ENCODE data around the gene C13orf42. TPM values are rescaled to one million over a fixed set of nuclear protein-coding genes. Genes with fewer than 3 reads are reported as not detected.

C13orf42 gene
- total and polyA plus RNA-seq, 10 of the 15 experiments (the other 5 are each of a cell fraction or from before 2014, with no cell fraction given) = not detected

DNA sequence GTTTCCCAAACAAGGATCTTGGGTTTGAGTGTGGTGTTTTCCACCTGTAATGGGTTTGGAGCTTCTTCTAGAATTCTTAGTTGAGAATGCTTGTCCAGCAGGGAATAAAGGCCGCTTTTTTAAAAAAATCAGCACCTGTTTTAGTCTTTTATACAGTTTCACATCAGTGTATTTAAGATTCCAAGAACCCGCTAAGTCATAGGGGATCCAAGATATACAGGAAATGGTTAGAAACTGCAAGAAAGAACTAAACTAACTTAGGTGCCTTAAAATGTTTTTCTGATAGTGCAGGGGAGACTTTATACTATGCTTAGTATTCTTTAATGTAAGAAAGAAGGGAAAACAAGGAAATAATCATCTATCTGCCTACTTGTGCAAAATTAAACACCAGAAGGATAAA is 74.7 kb downstream of the C13orf42 start:
- H3K9ac ChIP-seq (ENCODE audit: control insufficient read depth, insufficient read depth, low read length) = no peak overlapping the region
- FAIRE-seq = no peak
- no peaks in the 10 kb centered on the region for H3K9me3 ChIP-seq (replicated peaks; ENCODE audit: control insufficient read depth, insufficient read depth, low read length)
- POLR2A ChIA-PET = no interaction called here
- no peak overlapping the region for H2AFZ ChIP-seq (ENCODE audit: control insufficient read depth, low read depth, low read length)
- no peak overlapping the region for H3K4me3 ChIP-seq
- no peak for DNase-seq (ENCODE audit: low read depth, low spot score)
- no TSS peak for BruUV-seq (replicated peaks)
- RAD21 ChIA-PET (ENCODE audit: unreplicated experiment) = no interaction called here
- H3K27me3 ChIP-seq (replicated peaks in 1 of 2; ENCODE audit: control insufficient read depth in 2 of 2, insufficient read depth in 2 of 2, low read length in 1 of 2) = peaks cover 2 to 3% of the 10 kb centered on the region in 2 experiments; a peak in 3 of 4 replicates
- no peak overlapping the region for H3K4me2 ChIP-seq (ENCODE audit: control insufficient read depth, insufficient read depth)
- H3K4me1 ChIP-seq (ENCODE audit: control insufficient read depth, insufficient read depth, low read length) = no peaks in the 10 kb centered on the region
- H3K27ac ChIP-seq (ENCODE audit: control insufficient read depth, insufficient read depth) = no peak overlapping the region
- SMC1A ChIA-PET (ENCODE audit: uncharacterized antibody, unreplicated experiment) = no interaction called here
- intact Hi-C loops (cut with micrococcal nuclease; ENCODE audit: unreplicated experiment) (no loop called here), in situ Hi-C loops (cut with MboI) (no loop called here)
- CTCF ChIA-PET = no interaction called here
- WGBS (ENCODE audit: insufficient coverage, insufficient replicate concordance, low lambda C conversion rate, missing lambda C conversion rate) = 23% methylated on average over 2 of the region's 2 CpGs
- H3K36me3 ChIP-seq (ENCODE audit: control insufficient read depth in 2 of 2, insufficient read depth in 2 of 2, low read length in 1 of 2) = no peaks in the 10 kb centered on the region
- H3K79me2 ChIP-seq (ENCODE audit: control insufficient read depth, insufficient read depth, low read length) = no peaks in the 10 kb centered on the region
- TF ChIP-seq, protein P1, sequence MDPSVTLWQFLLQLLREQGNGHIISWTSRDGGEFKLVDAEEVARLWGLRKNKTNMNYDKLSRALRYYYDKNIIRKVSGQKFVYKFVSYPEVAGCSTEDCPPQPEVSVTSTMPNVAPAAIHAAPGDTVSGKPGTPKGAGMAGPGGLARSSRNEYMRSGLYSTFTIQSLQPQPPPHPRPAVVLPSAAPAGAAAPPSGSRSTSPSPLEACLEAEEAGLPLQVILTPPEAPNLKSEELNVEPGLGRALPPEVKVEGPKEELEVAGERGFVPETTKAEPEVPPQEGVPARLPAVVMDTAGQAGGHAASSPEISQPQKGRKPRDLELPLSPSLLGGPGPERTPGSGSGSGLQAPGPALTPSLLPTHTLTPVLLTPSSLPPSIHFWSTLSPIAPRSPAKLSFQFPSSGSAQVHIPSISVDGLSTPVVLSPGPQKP (IDR thresholded peaks at IDR 0.05; ENCODE audit: low read depth, low read length) = no peak
- TF ChIP-seq SIN3A (IDR thresholded peaks at IDR 0.05; ENCODE audit: low read depth, low read length) = no peak
- no peak for TF ChIP-seq SUPT20H (IDR thresholded peaks at IDR 0.05; ENCODE audit: borderline replicate concordance, control insufficient read depth, low read depth, low read length)
- TF ChIP-seq GABPA (IDR thresholded peaks at IDR 0.05; ENCODE audit: low read depth) = no peak
- TF ChIP-seq MXI1 (IDR thresholded peaks at IDR 0.05; ENCODE audit: low read depth, low read length) = no peak
- TF ChIP-seq, protein P2, sequence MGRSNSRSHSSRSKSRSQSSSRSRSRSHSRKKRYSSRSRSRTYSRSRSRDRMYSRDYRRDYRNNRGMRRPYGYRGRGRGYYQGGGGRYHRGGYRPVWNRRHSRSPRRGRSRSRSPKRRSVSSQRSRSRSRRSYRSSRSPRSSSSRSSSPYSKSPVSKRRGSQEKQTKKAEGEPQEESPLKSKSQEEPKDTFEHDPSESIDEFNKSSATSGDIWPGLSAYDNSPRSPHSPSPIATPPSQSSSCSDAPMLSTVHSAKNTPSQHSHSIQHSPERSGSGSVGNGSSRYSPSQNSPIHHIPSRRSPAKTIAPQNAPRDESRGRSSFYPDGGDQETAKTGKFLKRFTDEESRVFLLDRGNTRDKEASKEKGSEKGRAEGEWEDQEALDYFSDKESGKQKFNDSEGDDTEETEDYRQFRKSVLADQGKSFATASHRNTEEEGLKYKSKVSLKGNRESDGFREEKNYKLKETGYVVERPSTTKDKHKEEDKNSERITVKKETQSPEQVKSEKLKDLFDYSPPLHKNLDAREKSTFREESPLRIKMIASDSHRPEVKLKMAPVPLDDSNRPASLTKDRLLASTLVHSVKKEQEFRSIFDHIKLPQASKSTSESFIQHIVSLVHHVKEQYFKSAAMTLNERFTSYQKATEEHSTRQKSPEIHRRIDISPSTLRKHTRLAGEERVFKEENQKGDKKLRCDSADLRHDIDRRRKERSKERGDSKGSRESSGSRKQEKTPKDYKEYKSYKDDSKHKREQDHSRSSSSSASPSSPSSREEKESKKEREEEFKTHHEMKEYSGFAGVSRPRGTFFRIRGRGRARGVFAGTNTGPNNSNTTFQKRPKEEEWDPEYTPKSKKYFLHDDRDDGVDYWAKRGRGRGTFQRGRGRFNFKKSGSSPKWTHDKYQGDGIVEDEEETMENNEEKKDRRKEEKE (IDR thresholded peaks at IDR 0.05) = no peak
- TF ChIP-seq, protein P3, sequence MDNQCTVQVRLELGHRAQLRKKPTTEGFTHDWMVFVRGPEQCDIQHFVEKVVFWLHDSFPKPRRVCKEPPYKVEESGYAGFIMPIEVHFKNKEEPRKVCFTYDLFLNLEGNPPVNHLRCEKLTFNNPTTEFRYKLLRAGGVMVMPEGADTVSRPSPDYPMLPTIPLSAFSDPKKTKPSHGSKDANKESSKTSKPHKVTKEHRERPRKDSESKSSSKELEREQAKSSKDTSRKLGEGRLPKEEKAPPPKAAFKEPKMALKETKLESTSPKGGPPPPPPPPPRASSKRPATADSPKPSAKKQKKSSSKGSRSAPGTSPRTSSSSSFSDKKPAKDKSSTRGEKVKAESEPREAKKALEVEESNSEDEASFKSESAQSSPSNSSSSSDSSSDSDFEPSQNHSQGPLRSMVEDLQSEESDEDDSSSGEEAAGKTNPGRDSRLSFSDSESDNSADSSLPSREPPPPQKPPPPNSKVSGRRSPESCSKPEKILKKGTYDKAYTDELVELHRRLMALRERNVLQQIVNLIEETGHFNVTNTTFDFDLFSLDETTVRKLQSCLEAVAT (IDR thresholded peaks at IDR 0.05) = no peak
- TF ChIP-seq, protein P4, sequence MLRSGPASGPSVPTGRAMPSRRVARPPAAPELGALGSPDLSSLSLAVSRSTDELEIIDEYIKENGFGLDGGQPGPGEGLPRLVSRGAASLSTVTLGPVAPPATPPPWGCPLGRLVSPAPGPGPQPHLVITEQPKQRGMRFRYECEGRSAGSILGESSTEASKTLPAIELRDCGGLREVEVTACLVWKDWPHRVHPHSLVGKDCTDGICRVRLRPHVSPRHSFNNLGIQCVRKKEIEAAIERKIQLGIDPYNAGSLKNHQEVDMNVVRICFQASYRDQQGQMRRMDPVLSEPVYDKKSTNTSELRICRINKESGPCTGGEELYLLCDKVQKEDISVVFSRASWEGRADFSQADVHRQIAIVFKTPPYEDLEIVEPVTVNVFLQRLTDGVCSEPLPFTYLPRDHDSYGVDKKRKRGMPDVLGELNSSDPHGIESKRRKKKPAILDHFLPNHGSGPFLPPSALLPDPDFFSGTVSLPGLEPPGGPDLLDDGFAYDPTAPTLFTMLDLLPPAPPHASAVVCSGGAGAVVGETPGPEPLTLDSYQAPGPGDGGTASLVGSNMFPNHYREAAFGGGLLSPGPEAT (IDR thresholded peaks at IDR 0.05; ENCODE audit: low read depth) = no peak
- no peak for TF ChIP-seq POLR2AphosphoS2 (IDR thresholded peaks at IDR 0.05; ENCODE audit: low read depth, low read length)
- no peak for TF ChIP-seq BRCA1 (IDR thresholded peaks at IDR 0.05; ENCODE audit: low read depth, low read length)
- TF ChIP-seq, protein P5, sequence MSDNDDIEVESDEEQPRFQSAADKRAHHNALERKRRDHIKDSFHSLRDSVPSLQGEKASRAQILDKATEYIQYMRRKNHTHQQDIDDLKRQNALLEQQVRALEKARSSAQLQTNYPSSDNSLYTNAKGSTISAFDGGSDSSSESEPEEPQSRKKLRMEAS (IDR thresholded peaks at IDR 0.05; ENCODE audit: low read depth, low read length) = no peak
- no peak for TF ChIP-seq GATAD2B (conservative IDR thresholded peaks at IDR 0.05; ENCODE audit: low read depth)
- no peaks in the 10 kb centered on the region for H4K20me1 ChIP-seq (ENCODE audit: control insufficient read depth, insufficient read depth)
- ATAC-seq = no peak

Measured in GM12878 (cell line).